Lower leg skin (tissue), 4 donors: ENCODE measurements around the gene GJA5. TPM values are rescaled to one million over a fixed set of nuclear protein-coding genes. Genes with fewer than 3 reads are reported as not detected.

Experiments
- DNase-seq, 2 donors: peaks; one replicate each; pipeline ENCODE4 v3.0.0-alpha.2; 2019; ENCODE audit warnings: low spot score in 2 of 2
- H3K4me3 ChIP-seq: fragments of 200-600 bp; sonication (generic); 2 replicates; pipeline ENCODE4 v1.5.1; 2017; ENCODE audit warnings: mild to moderate bottlenecking, low read depth; ENCODE audit not compliant: poor library complexity, severe bottlenecking
- POLR2A ChIP-seq, 2 donors: fragments of 450-650 bp; IDR thresholded peaks; one replicate each; pipeline ENCODE4 v1.6.1; 2016 to 2017; ENCODE audit warnings: antibody characterized with exemption in 2 of 2, mild to moderate bottlenecking in 1 of 2, moderate library complexity in 1 of 2
- WGBS, 2 donors: methylation state at CpG; one replicate each; pipeline ENCODE4 v1.1.5; 2018; 5-methylcytosine and 5-hydroxymethylcytosine counted together
- intact Hi-C: fragments of 100-400 bp; cut with DNase I; formaldehyde crosslinking; loops from one replicate; pipeline ENCODE4 v1.15.0; 2023; ENCODE audit warnings: low total_unique reads
- total RNA-seq, 4 donors: library from RNA; depleted of rRNA; stranded (reverse); fragments of >200 nt; gene quantifications; one replicate each; pipeline ENCODE4 v1.1.0, GENCODE V29; 2016
- TF ChIP-seq, protein P1 (sequence below), 3 donors: fragments of 450-650 bp; IDR thresholded peaks; one replicate each; pipeline ENCODE4 v1.5.1; 2016; ENCODE audit warnings: antibody characterized with exemption in 3 of 3, mild to moderate bottlenecking in 3 of 3, moderate library complexity in 2 of 3

GJA5 gene
- total RNA-seq, 4 donors from 2014 or later, result 2.0 to 6.6 (median 3.5) TPM

DNA sequence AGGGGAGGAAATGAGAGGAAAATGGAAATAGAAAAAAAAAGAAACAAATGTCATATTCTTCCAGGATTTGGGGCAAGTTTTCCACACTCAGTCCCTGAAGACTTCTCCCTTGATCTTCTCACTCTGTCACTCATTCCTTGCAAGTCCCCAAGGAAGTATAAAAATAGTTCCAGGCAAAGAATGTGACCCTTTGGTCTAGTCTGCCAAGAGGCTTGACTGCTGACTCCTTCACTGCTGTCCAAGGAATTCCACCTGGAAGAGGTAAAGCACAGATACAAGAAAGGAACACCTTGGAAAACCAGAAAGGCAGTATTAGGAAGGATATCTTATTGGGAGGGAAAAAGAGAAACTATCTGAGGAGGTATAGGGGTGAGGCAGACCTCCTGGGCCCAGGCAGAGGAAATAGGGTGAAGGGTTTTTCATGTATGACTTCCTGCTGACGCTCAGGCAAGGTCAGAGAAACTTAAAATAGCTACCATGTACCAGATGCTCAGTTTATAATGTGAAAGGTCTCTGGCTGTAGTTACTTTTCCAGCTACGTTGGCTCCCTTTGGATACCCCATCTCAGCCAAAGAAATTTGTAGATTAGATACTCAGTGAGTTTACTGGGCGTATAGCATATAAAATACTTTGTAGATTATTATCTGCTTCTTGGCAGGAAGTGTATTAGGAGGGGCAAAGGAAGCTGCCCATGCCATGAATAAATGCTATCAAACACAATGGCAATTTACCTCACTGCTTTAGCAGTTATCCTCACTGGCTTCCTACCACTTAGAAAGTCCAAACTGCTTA lies 2.0 kb upstream of the GJA5 start:
- H3K4me3 ChIP-seq, result no peak overlapping the region
- intact Hi-C loops, result no loop called here
- peak in 1 of 2 donors; percentile 32 for DNase-seq
- TF ChIP-seq POLR2A (IDR thresholded peaks at IDR 0.05), result no peak
- TF ChIP-seq, protein P1, sequence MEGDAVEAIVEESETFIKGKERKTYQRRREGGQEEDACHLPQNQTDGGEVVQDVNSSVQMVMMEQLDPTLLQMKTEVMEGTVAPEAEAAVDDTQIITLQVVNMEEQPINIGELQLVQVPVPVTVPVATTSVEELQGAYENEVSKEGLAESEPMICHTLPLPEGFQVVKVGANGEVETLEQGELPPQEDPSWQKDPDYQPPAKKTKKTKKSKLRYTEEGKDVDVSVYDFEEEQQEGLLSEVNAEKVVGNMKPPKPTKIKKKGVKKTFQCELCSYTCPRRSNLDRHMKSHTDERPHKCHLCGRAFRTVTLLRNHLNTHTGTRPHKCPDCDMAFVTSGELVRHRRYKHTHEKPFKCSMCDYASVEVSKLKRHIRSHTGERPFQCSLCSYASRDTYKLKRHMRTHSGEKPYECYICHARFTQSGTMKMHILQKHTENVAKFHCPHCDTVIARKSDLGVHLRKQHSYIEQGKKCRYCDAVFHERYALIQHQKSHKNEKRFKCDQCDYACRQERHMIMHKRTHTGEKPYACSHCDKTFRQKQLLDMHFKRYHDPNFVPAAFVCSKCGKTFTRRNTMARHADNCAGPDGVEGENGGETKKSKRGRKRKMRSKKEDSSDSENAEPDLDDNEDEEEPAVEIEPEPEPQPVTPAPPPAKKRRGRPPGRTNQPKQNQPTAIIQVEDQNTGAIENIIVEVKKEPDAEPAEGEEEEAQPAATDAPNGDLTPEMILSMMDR (IDR thresholded peaks at IDR 0.05), result no peak
- 13 to 18% methylated on average over 3 of the region's 3 CpGs for WGBS, 2 donors

DNA sequence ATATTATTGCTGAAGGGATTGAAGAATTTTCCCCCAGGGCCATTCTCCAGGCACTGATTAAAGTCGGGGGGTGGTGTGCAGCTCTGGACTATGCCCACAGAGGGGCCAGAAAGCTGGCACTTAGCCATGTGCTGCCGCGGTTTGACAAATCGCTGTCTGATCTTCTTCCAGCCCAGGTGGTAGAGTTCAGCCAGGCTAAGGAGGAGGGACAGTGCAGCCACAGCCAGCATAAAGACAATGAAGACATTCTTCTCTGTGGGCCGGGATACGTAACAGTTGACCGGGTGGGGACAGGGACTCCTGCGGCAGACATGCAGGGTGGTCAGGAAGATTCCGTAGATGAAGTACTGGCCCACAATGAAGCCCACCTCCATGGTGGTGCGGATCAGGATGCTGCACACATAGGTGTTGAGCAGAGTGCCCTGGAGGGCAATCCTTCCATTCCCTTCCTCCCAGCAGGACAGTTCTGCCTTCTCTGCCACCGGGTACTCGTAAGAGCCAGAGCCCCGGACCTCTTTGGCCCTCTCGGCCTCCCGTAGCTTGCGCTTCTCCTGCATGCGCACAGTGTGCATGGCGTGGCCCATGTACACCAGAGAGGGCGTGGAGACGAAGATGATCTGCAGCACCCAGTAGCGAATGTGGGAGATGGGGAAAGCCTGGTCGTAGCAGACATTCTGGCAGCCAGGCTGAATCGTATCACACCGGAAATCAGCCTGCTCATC lies 1.9 kb downstream of the GJA5 start:
- WGBS, 2 donors, result 90 to 94% methylated on average over 24 of the region's 24 CpGs
- intact Hi-C loops, result no loop called here
- no peak overlapping the region for H3K4me3 ChIP-seq
- TF ChIP-seq POLR2A (IDR thresholded peaks at IDR 0.05), result no peak
- TF ChIP-seq, protein P1 (IDR thresholded peaks at IDR 0.05), result no peak
- no peak for DNase-seq

DNA sequence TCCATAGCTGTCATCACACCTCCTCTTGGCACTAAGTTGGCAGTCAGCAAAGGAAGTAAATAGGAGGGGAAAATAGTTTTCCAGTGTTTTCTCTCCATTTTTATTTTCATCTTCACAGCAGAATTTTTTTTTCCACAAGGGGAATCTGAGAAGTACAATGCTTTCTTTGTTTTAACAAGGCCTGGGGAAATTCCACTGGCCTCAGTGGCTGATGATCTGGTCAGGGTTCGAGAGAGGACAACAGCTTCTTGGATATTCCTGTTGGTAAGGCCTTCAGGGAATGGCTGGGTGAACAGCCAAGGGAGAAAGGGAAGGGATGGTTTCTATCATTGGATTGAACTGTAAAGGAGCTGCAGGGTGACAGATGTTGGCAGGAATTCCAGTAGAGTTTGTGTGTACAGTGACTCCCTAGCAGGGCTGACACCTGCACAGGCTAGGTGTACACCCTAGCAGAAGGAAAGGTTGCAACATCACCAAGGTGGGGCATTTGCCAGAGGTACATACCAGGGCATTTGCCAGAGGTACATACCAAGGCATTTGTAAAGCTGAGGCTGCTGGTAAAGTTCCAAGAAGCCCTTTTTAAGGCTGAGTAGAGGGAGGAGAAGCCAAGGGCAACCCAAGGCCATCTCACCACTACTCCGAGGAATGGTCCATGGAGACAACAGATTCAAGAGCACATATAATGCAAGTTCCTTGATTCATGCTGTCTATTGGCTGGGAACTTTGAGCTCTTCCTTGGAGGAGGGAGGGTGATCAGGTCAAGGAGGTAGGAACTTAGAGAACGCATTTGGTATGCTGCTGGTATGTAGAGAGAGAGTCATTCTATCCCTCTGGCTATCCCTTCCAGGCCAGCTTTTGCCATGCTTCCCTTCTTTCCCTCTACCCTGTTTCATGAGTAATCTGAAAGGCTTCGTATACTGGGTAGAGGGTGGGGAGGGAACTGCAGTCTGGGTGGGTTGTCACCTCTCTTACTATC lies 3.1 kb downstream of the GJA5 start:
- peak in 1 of 2 donors; percentile 49 for DNase-seq
- H3K4me3 ChIP-seq, result no peak overlapping the region
- intact Hi-C loops, result no loop called here
- no peak for TF ChIP-seq POLR2A (IDR thresholded peaks at IDR 0.05)
- TF ChIP-seq, protein P1 (IDR thresholded peaks at IDR 0.05), result no peak
- WGBS, 2 donors, result 41 to 51% methylated on average over 4 of the region's 4 CpGs

DNA sequence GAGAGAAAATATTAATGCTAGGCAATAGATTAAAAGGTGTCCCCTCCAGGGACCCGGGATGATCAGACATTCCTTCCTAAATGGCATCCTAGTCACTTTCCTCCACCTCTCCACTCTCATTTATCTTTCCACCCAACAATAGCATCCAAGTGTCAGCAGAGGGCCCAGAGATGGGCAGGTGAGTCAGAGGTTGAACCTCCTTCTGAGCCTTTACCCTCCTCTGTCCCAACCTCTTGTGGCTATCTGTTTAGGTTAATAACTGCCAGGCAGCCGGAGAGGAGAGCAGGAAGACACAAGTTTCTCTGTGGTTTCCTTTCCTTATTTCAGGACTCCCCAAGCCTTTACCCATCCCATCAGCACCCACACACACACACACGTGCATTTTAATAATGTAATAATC lies 4.1 kb downstream of the GJA5 start:
- no peak for DNase-seq
- 62 to 70% methylated on average over 3 of the region's 3 CpGs for WGBS, 2 donors
- H3K4me3 ChIP-seq, result no peak overlapping the region
- TF ChIP-seq, protein P1 (IDR thresholded peaks at IDR 0.05), result no peak
- TF ChIP-seq POLR2A (IDR thresholded peaks at IDR 0.05), result no peak
- intact Hi-C loops, result no loop called here

DNA sequence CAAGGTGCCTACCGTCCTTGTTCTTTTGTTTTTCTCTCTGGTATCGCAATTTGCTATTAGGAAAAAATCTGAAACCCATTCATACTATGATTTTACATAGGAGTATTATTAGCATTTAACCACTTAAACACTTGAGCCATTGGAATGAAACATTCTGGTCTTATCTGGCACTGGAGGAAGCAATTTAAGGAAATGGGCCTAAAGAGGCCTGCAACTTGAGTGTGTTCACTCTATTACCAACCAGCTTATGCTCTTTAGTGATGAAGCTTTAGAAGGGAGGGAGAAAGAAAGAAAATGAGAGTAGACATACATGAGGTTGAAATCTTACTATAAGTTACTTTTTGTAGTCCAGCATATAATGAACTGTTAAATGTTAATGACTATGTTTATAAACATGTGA lies 5.7 kb downstream of the GJA5 start:
- no peak for DNase-seq
- WGBS, 2 donors, result 90 to 92% methylated on average over 2 of the region's 2 CpGs
- H3K4me3 ChIP-seq, result no peak overlapping the region
- TF ChIP-seq POLR2A (IDR thresholded peaks at IDR 0.05), result no peak
- TF ChIP-seq, protein P1 (IDR thresholded peaks at IDR 0.05), result no peak
- intact Hi-C loops, result no loop called here
